HEK293 (cell line): Measurements from ENCODE around the gene LARGE1.

Source experiments
- CTCF ChIA-PET: fragments of 350-600 bp; formaldehyde crosslinking; extraction: SDS; loops from one replicate; lab custom pipeline; 2021; ENCODE audit warnings: antibody characterized with exemption; lab: Yijun Ruan, JAX
- POLR2A ChIA-PET: fragments of 300-600 bp; formaldehyde crosslinking; extraction: SDS; loops from one replicate; lab custom pipeline; 2020; ENCODE audit warnings: antibody characterized with exemption, inconsistent platforms; lab: Yijun Ruan, JAX
- H3K27ac ChIP-seq: fragments of 200-500 bp; sonication (Bioruptor generic); 2 replicates; pipeline ENCODE4 v1.5.1; 2014; ENCODE audit warnings: low read depth, low read length, control low read depth, inconsistent platforms; ENCODE audit errors: extremely low read depth
- H3K36me3 ChIP-seq, 2 experiments: fragments of 200-500 bp in 1 of 2; sonication (Bioruptor generic) in 1 of 2; 1 replicate in 1 of 2; 2 replicates in 1 of 2; pipeline ENCODE4 v1.5.1; 2014 to 2017; ENCODE audit warnings: inconsistent platforms in 2 of 2, low read length in 2 of 2; ENCODE audit not compliant: control insufficient read depth in 2 of 2, insufficient read depth in 1 of 2
- H3K4me1 ChIP-seq: fragments of 200-500 bp; sonication (Bioruptor generic); 2 replicates; pipeline ENCODE4 v1.5.1; 2014; ENCODE audit warnings: mild to moderate bottlenecking, low read length, inconsistent platforms; ENCODE audit not compliant: control insufficient read depth, insufficient read depth
- H3K4me3 ChIP-seq: 2 replicates; pipeline ENCODE4 v1.5.1; 2011; ENCODE audit warnings: low read depth, mild to moderate bottlenecking, control low read depth, low read length, moderate library complexity
- H3K9me3 ChIP-seq: fragments of 200-500 bp; sonication (Bioruptor generic); 2 replicates; pipeline ENCODE4 v1.5.1; 2014; ENCODE audit warnings: low read depth, low read length, inconsistent platforms; ENCODE audit not compliant: control insufficient read depth, insufficient read depth
- BCL11B ChIP-seq: fragments of 450-650 bp; formaldehyde crosslinking; IDR thresholded peaks from 2 replicates; pipeline ENCODE4 v1.5.1; 2016; ENCODE audit warnings: low read depth, missing biosample characterization, missing genetic modification characterization
- EGR2 ChIP-seq: fragments of 450-650 bp; formaldehyde crosslinking; IDR thresholded peaks from 2 replicates; pipeline ENCODE4 v1.5.1; 2016; ENCODE audit warnings: low read depth, missing biosample characterization, missing genetic modification characterization
- FEZF1 ChIP-seq: fragments of 450-650 bp; formaldehyde crosslinking; IDR thresholded peaks from 2 replicates; pipeline ENCODE4 v1.5.1; 2016; ENCODE audit warnings: missing biosample characterization, missing genetic modification characterization
- SETDB1 ChIP-seq: IDR thresholded peaks from one replicate; pipeline ENCODE4 v1.6.1; 2017; ENCODE audit warnings: mild to moderate bottlenecking, low read length, moderate library complexity, mixed read lengths; ENCODE audit not compliant: insufficient read length
- SP7 ChIP-seq: fragments of 450-650 bp; formaldehyde crosslinking; IDR thresholded peaks from 2 replicates; pipeline ENCODE4 v1.5.1; 2016; ENCODE audit warnings: missing biosample characterization, missing genetic modification characterization
- WT1 ChIP-seq: fragments of 450-650 bp; formaldehyde crosslinking; IDR thresholded peaks from 2 replicates; pipeline ENCODE4 v1.5.1; 2016; ENCODE audit warnings: missing biosample characterization, missing genetic modification characterization
- ZNF138 ChIP-seq: fragments of 450-650 bp; formaldehyde crosslinking; IDR thresholded peaks from 2 replicates; pipeline ENCODE4 v1.5.1; 2016; ENCODE audit warnings: missing biosample characterization, missing genetic modification characterization, borderline replicate concordance
- ZNF2 ChIP-seq: fragments of 450-650 bp; formaldehyde crosslinking; IDR thresholded peaks from 2 replicates; pipeline ENCODE4 v1.5.1; 2016; ENCODE audit warnings: missing biosample characterization, missing genetic modification characterization
- ZNF223 ChIP-seq: fragments of 450-650 bp; formaldehyde crosslinking; IDR thresholded peaks from 2 replicates; pipeline ENCODE4 v1.5.1; 2016; ENCODE audit warnings: missing biosample characterization, missing genetic modification characterization
- ZNF362 ChIP-seq: fragments of 450-650 bp; formaldehyde crosslinking; IDR thresholded peaks from 2 replicates; pipeline ENCODE4 v1.5.1; 2016; ENCODE audit warnings: missing biosample characterization, missing genetic modification characterization
- ZNF398 ChIP-seq: fragments of 450-650 bp; formaldehyde crosslinking; IDR thresholded peaks from 2 replicates; pipeline ENCODE4 v1.5.1; 2017; ENCODE audit warnings: missing biosample characterization, missing genetic modification characterization
- ZNF404 ChIP-seq: fragments of 450-650 bp; formaldehyde crosslinking; IDR thresholded peaks from 2 replicates; pipeline ENCODE4 v1.5.1; 2017; ENCODE audit warnings: missing biosample characterization, missing genetic modification characterization
- ZNF426 ChIP-seq: fragments of 450-650 bp; formaldehyde crosslinking; IDR thresholded peaks from 2 replicates; pipeline ENCODE4 v1.5.1; 2017; ENCODE audit warnings: missing biosample characterization, missing genetic modification characterization, mild to moderate bottlenecking, inconsistent platforms, moderate library complexity
- ZNF433 ChIP-seq: fragments of 450-650 bp; formaldehyde crosslinking; IDR thresholded peaks from 2 replicates; pipeline ENCODE4 v1.5.1; 2016; ENCODE audit warnings: missing biosample characterization, missing genetic modification characterization, low read depth
- ZNF449 ChIP-seq: fragments of 450-650 bp; formaldehyde crosslinking; IDR thresholded peaks from 2 replicates; pipeline ENCODE4 v1.5.1; 2017; ENCODE audit warnings: missing biosample characterization, mild to moderate bottlenecking, missing genetic modification characterization, moderate library complexity
- ZNF549 ChIP-seq: fragments of 450-650 bp; IDR thresholded peaks from 2 replicates; pipeline ENCODE4 v1.5.1; 2018; ENCODE audit warnings: missing biosample characterization, missing genetic modification characterization, mild to moderate bottlenecking, inconsistent platforms, moderate library complexity
- ZNF639 ChIP-seq: fragments of 450-650 bp; formaldehyde crosslinking; IDR thresholded peaks from 2 replicates; pipeline ENCODE4 v1.5.1; 2016; ENCODE audit warnings: missing biosample characterization, missing genetic modification characterization
- ZNF670 ChIP-seq: fragments of 450-650 bp; formaldehyde crosslinking; IDR thresholded peaks from 2 replicates; pipeline ENCODE4 v1.5.1; 2016; ENCODE audit warnings: missing biosample characterization, missing genetic modification characterization, low read depth
- ZNF677 ChIP-seq: fragments of 450-650 bp; IDR thresholded peaks from 2 replicates; pipeline ENCODE4 v1.5.0; 2018; ENCODE audit warnings: missing biosample characterization, mild to moderate bottlenecking, missing genetic modification characterization, moderate library complexity

LARGE1 gene

GRCh38 chr22:33886696-33887095, 33.6 kb downstream of the LARGE1 start:
- Histone ChIP-seq H3K4me3 (no peak overlapping the region), H3K4me1 (peaks cover 24% of the 10 kb centered on the region), H3K27ac (no peak overlapping the region), H3K36me3 (no peaks in the 10 kb centered on the region), H3K9me3 (no peaks in the 10 kb centered on the region)
- CTCF ChIA-PET: no interaction called here
- TF ChIP-seq FEZF1 (tag by site-specific recombination) (peak; percentile 38; the same call in 1 of the 2 replicates), SP7 (tag by site-specific recombination) (no peak)
- POLR2A ChIA-PET: no interaction called here

- Histone ChIP-seq H3K4me3 (no peak overlapping the region), H3K9me3 (no peaks in the 10 kb centered on the region), H3K27ac (no peak overlapping the region), H3K36me3 (no peaks in the 10 kb centered on the region), H3K4me1 (peaks cover 21% of the 10 kb centered on the region)
- ChIA-PET POLR2A (no interaction called here), CTCF (no interaction called here)
- TF ChIP-seq ZNF362 (tag by site-specific recombination) (no peak), ZNF2 (tag by site-specific recombination) (no peak), ZNF398 (tag by site-specific recombination) (no peak), ZNF426 (tag by site-specific recombination) (no peak), ZNF433 (no peak), ZNF138 (tag by site-specific recombination) (no peak), ZNF404 (tag by site-specific recombination) (no peak), WT1 (tag by site-specific recombination) (no peak), ZNF670 (tag by site-specific recombination) (no peak), SETDB1 (no peak), ZNF223 (tag by site-specific recombination) (no peak), ZNF449 (tag by site-specific recombination) (no peak), ZNF677 (tag by site-specific recombination) (no peak), EGR2 (tag by site-specific recombination) (no peak), ZNF549 (tag by site-specific recombination) (no peak), ZNF639 (tag by site-specific recombination) (no peak), BCL11B (no peak)
These were observed 35.4 kb downstream of the LARGE1 start for GRCh38 chr22:33884829-33885228.
